Astrocyte (in vitro differentiated cells and primary cell): ENCODE data around the gene NKD1. TPM values are rescaled to one million over a fixed set of nuclear protein-coding genes. Genes with fewer than 3 reads are reported as not detected.

ENCODE experiments used
- DNase-seq: peaks from one replicate; pipeline ENCODE4 v3.0.0-alpha.2; 2010; ENCODE audit warnings: low read depth
- FAIRE-seq: peaks from 2 replicates; lab custom pipeline; 2011; peaks lifted over from hg19 to GRCh38; lab: Jason Lieb, UNC
- H2AFZ ChIP-seq: 2 replicates; pipeline ENCODE4 v1.6.0; 2012; ENCODE audit warnings: low read depth, low read length, inconsistent platforms
- H3K27ac ChIP-seq: 2 replicates; pipeline ENCODE4 v1.5.1; 2011; ENCODE audit warnings: low read depth, low read length, inconsistent platforms
- H3K27me3 ChIP-seq: 2 replicates; pipeline ENCODE4 v1.6.0; 2011; ENCODE audit warnings: low read length, inconsistent platforms; ENCODE audit not compliant: insufficient read depth
- H3K36me3 ChIP-seq: 2 replicates; pipeline ENCODE4 v1.5.1; 2011; ENCODE audit warnings: low read length, inconsistent platforms; ENCODE audit not compliant: insufficient read depth
- H3K4me1 ChIP-seq: 2 replicates; pipeline ENCODE4 v1.5.1; 2011; ENCODE audit warnings: low read length, inconsistent platforms; ENCODE audit not compliant: insufficient read depth
- H3K4me2 ChIP-seq: 2 replicates; pipeline ENCODE4 v1.6.0; 2012; ENCODE audit warnings: low read length, inconsistent platforms
- H3K4me3 ChIP-seq: 2 replicates; pipeline ENCODE4 v1.5.1; 2011; ENCODE audit warnings: low read depth, mild to moderate bottlenecking, low read length, inconsistent platforms; ENCODE audit not compliant: insufficient read depth
- H3K79me2 ChIP-seq: 2 replicates; pipeline ENCODE4 v1.6.0; 2012; ENCODE audit warnings: mild to moderate bottlenecking, low read length, inconsistent platforms; ENCODE audit not compliant: insufficient read depth
- H3K9ac ChIP-seq: 2 replicates; pipeline ENCODE4 v1.6.0; 2012; ENCODE audit warnings: mild to moderate bottlenecking, low read length, inconsistent platforms
- H3K9me3 ChIP-seq: 2 replicates; pipeline ENCODE4 v1.5.1; 2012; ENCODE audit warnings: low read depth, mild to moderate bottlenecking, low read length, inconsistent platforms; ENCODE audit not compliant: insufficient read depth
- H4K20me1 ChIP-seq: 2 replicates; pipeline ENCODE4 v1.6.0; 2012; ENCODE audit warnings: low read length, inconsistent platforms; ENCODE audit not compliant: insufficient read depth
- H3K27ac Mint-ChIP-seq: one replicate; pipeline ENCODE4 v1.8.0; 2021; ENCODE audit warnings: mild to moderate bottlenecking, mixed read lengths; ENCODE audit not compliant: unreplicated experiment
- H3K27me3 Mint-ChIP-seq: one replicate; pipeline ENCODE4 v1.8.0; 2021; ENCODE audit warnings: low read depth, mixed read lengths; ENCODE audit not compliant: unreplicated experiment
- H3K36me3 Mint-ChIP-seq: one replicate; pipeline ENCODE4 v1.8.0; 2021; ENCODE audit warnings: low read depth, mixed read lengths; ENCODE audit not compliant: unreplicated experiment
- H3K4me1 Mint-ChIP-seq: one replicate; pipeline ENCODE4 v1.8.0; 2021; ENCODE audit warnings: low read depth, mixed read lengths; ENCODE audit not compliant: unreplicated experiment
- H3K4me3 Mint-ChIP-seq: one replicate; pipeline ENCODE4 v1.8.0; 2021; ENCODE audit warnings: mild to moderate bottlenecking, moderate library complexity, mixed read lengths; ENCODE audit not compliant: unreplicated experiment
- H3K9me3 Mint-ChIP-seq: one replicate; pipeline ENCODE4 v1.8.0; 2021; ENCODE audit warnings: mild to moderate bottlenecking, mixed read lengths; ENCODE audit not compliant: unreplicated experiment
- EZH2 ChIP-seq: IDR thresholded peaks from 2 replicates; pipeline ENCODE4 v1.6.1; 2012; ENCODE audit warnings: mild to moderate bottlenecking, low read length, inconsistent platforms; ENCODE audit not compliant: insufficient read depth
- total RNA-seq: library from RNA; stranded (reverse); gene quantifications from 2 replicates; pipeline ENCODE4 v1.2.1, GENCODE V29; 2021
- TF ChIP-seq, protein P1 (sequence below): IDR thresholded peaks from 2 replicates; pipeline ENCODE4 v1.5.1; 2011; ENCODE audit warnings: low read depth, mild to moderate bottlenecking, inconsistent platforms, low read length, moderate library complexity; ENCODE audit not compliant: insufficient read depth

The NKD1 gene
- total RNA-seq, 1 donor from 2014 or later: 9.1 TPM

GRCh38 chr16:50611995-50612848 is 64.0 kb downstream of the NKD1 start:
- no peak for FAIRE-seq
- H3K27ac Mint-ChIP-seq: no peak overlapping the region
- H3K4me3 ChIP-seq: no peak overlapping the region

GRCh38 chr16:50612849-50613198 is 64.6 kb downstream of the NKD1 start:
- Histone ChIP-seq H3K4me1 (peaks cover 22% of the 10 kb centered on the region), H3K4me3 (no peak overlapping the region), H3K79me2 (no peaks in the 10 kb centered on the region), H3K4me2 (no peak overlapping the region), H4K20me1 (no peaks in the 10 kb centered on the region), H3K27me3 (no peaks in the 10 kb centered on the region), H3K9me3 (no peaks in the 10 kb centered on the region), H3K36me3 (no peaks in the 10 kb centered on the region), H3K27ac (no peak overlapping the region), H2AFZ (no peak overlapping the region), H3K9ac (no peak overlapping the region)
- Mint-ChIP-seq H3K27me3 (peaks cover 27% of the 10 kb centered on the region), H3K9me3 (peaks cover 2% of the 10 kb centered on the region), H3K27ac (no peak overlapping the region), H3K4me1 (peaks cover 33% of the 10 kb centered on the region), H3K36me3 (no peaks in the 10 kb centered on the region), H3K4me3 (no peak overlapping the region)
- FAIRE-seq: no peak
- TF ChIP-seq EZH2: no peak
- TF ChIP-seq, protein P1, sequence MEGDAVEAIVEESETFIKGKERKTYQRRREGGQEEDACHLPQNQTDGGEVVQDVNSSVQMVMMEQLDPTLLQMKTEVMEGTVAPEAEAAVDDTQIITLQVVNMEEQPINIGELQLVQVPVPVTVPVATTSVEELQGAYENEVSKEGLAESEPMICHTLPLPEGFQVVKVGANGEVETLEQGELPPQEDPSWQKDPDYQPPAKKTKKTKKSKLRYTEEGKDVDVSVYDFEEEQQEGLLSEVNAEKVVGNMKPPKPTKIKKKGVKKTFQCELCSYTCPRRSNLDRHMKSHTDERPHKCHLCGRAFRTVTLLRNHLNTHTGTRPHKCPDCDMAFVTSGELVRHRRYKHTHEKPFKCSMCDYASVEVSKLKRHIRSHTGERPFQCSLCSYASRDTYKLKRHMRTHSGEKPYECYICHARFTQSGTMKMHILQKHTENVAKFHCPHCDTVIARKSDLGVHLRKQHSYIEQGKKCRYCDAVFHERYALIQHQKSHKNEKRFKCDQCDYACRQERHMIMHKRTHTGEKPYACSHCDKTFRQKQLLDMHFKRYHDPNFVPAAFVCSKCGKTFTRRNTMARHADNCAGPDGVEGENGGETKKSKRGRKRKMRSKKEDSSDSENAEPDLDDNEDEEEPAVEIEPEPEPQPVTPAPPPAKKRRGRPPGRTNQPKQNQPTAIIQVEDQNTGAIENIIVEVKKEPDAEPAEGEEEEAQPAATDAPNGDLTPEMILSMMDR: no peak
- DNase-seq: no peak

More at GRCh38 chr16:50611995-50612848, 64.0 kb downstream of the NKD1 start:
- peak overlapping the region; percentile 26 for H3K4me2 ChIP-seq
- Mint-ChIP-seq H3K27me3 (peaks cover 29% of the 10 kb centered on the region), H3K4me3 (peak overlapping the region; percentile 42), H3K36me3 (no peaks in the 10 kb centered on the region), H3K4me1 (peaks cover 32% of the 10 kb centered on the region), H3K9me3 (peaks cover 2% of the 10 kb centered on the region)
- no peak for DNase-seq
- H3K4me1 ChIP-seq: peaks cover 17% of the 10 kb centered on the region
- H4K20me1 ChIP-seq: no peaks in the 10 kb centered on the region
- H3K9me3 ChIP-seq: no peaks in the 10 kb centered on the region
- H2AFZ ChIP-seq: no peak overlapping the region
- no peak overlapping the region for H3K27ac ChIP-seq
- no peaks in the 10 kb centered on the region for H3K79me2 ChIP-seq
- no peak overlapping the region for H3K9ac ChIP-seq
- no peaks in the 10 kb centered on the region for H3K27me3 ChIP-seq
- no peaks in the 10 kb centered on the region for H3K36me3 ChIP-seq
- TF ChIP-seq, protein P1: no peak
- no peak for TF ChIP-seq EZH2

- no peaks in the 10 kb centered on the region for H3K79me2 ChIP-seq
- H4K20me1 ChIP-seq: no peaks in the 10 kb centered on the region
- H3K27ac Mint-ChIP-seq: no peak overlapping the region
- H3K4me3 Mint-ChIP-seq: no peak overlapping the region
- H3K36me3 Mint-ChIP-seq: no peaks in the 10 kb centered on the region
- H3K4me3 ChIP-seq: no peak overlapping the region
- H3K27me3 ChIP-seq: no peaks in the 10 kb centered on the region
- no peak overlapping the region for H3K9ac ChIP-seq
- no peak overlapping the region for H3K27ac ChIP-seq
- H3K9me3 Mint-ChIP-seq: peaks cover 2% of the 10 kb centered on the region
- no peaks in the 10 kb centered on the region for H3K9me3 ChIP-seq
- peaks cover 32% of the 10 kb centered on the region for H3K4me1 Mint-ChIP-seq
- peaks cover 22% of the 10 kb centered on the region for H3K4me1 ChIP-seq
- DNase-seq: no peak
- no peak overlapping the region for H2AFZ ChIP-seq
- H3K36me3 ChIP-seq: no peaks in the 10 kb centered on the region
- FAIRE-seq: no peak
- no peak overlapping the region for H3K4me2 ChIP-seq
- TF ChIP-seq, protein P1: no peak
- no peak for TF ChIP-seq EZH2
- H3K27me3 Mint-ChIP-seq: peaks cover 24% of the 10 kb centered on the region
Measured at GRCh38 chr16:50613281-50613963, 65.2 kb downstream of the NKD1 start.
